Endometrial microvascular endothelial cells (primary cell): ENCODE data around the gene KIF26B. TPM values are rescaled to one million over a fixed set of nuclear protein-coding genes. Genes with fewer than 3 reads are reported as not detected.
"Not testable (repeated sequence)": the region's sequence is repeated elsewhere in the genome, so short reads cannot be mapped to it uniquely, and the experiment has no call there.

Source experiments
- in situ Hi-C: cut with HindIII; loops from 2 replicates; pipeline ENCODE4 v1.10.0; 2017; ENCODE audit warnings: low sequenced_read_pairs, low pct_unique_long_range_greater_than_20kb; ENCODE audit errors: inconsistent ontology term
- total RNA-seq: library from RNA; depleted of rRNA; stranded (reverse); fragments of >200 nt; gene quantifications from one replicate; pipeline ENCODE4 v1.2.3, GENCODE V29; 2015; ENCODE audit errors: inconsistent ontology term

KIF26B gene
- total RNA-seq, 1 donor from 2014 or later = not detected

GRCh38 chr1:245728035-245728434 is 573.2 kb downstream of the KIF26B start:
- in situ Hi-C loops = not testable (repeated sequence)

GRCh38 chr1:245730801-245731200 is 576.0 kb downstream of the KIF26B start:
- in situ Hi-C loops = no loop called here

DNA sequence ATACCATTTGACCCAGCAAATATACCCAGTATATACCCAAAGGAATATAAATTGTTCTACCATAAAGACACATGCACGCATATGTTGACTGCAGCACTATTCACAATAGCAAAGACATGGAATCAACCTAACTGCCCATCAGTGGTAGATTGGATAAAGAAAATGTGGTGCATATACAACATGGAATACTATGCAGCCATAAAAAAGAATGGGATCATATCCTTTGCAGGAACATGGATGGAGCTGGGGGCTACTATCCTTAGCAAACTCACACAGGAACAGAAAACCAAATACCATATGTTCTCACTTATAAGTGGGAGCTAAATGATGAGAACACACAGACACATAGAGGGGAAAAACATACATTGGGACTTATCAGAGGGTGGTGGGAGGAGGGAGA is 585.6 kb downstream of the KIF26B start:
- in situ Hi-C loops = not testable (repeated sequence)

DNA sequence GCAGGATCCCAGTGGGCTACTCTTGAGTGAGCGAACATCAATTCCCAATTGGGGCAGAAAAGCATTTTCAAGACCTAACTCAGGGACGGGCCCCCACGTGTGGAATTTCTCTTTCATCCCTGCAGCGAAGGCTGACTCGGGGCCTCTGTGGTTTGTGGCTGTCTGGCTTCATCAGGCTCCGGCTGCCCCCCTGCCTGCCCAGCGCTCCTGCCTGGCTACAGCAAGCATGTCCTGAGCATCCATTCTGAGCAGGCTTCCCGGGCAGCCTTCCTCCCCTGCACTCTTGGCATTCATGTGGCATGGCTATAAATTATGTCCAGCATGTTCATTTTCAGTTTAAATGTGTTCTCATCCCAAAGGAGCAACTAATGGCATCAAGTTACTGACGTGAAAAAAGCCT is 588.1 kb downstream of the KIF26B start:
- in situ Hi-C loops = no loop called here

- in situ Hi-C loops = no loop called here
These were observed 593.5 kb downstream of the KIF26B start for GRCh38 chr1:245748240-245748639.

GRCh38 chr1:245748646-245749045 is 593.9 kb downstream of the KIF26B start:
- in situ Hi-C loops = no loop called here

DNA sequence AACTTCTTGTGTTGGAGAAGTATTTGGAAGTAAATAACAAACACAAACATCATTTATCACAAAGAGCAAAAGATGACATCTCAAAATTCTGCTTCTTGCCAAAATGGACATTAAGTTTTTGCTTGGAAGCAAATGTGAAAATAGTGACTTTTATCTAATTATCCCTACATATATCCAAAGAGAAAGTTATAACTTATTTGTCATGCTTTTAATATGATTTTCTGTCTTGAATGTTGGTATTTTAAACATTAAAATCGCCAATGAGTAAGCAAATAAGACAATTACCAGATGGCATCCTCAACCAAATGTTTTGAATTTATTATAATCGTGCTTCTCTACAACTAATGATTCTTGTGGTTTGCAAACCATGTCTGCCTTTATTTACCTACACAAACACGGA is 594.3 kb downstream of the KIF26B start:
- in situ Hi-C loops = no loop called here

DNA sequence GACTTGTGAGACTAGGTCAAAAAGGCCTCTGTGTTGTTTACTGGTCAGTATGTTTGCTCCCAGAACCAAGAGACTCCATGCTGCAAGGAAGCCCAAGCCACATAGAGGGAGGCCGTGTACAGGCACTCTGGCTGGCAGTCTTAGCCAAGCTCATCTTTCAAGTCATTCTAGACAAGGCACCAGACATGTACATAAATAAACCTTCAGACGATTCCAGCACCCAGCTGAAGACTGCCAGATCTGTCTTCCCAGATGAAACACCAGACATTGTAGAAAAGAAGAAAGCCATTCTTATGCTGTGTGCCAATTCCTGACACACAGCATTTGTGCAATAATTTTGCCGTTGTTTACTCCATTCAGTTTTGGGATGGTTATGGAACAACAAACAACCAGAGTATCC is 595.5 kb downstream of the KIF26B start:
- in situ Hi-C loops = no loop called here

- in situ Hi-C loops = no loop called here
These were observed 596.3 kb downstream of the KIF26B start for GRCh38 chr1:245751116-245751515.

- in situ Hi-C loops = no loop called here
These were observed 597.1 kb downstream of the KIF26B start for GRCh38 chr1:245751726-245752470.

GRCh38 chr1:245752561-245752960 is 597.8 kb downstream of the KIF26B start:
- in situ Hi-C loops = no loop called here

GRCh38 chr1:245753807-245754206 is 599.0 kb downstream of the KIF26B start:
- in situ Hi-C loops = no loop called here

DNA sequence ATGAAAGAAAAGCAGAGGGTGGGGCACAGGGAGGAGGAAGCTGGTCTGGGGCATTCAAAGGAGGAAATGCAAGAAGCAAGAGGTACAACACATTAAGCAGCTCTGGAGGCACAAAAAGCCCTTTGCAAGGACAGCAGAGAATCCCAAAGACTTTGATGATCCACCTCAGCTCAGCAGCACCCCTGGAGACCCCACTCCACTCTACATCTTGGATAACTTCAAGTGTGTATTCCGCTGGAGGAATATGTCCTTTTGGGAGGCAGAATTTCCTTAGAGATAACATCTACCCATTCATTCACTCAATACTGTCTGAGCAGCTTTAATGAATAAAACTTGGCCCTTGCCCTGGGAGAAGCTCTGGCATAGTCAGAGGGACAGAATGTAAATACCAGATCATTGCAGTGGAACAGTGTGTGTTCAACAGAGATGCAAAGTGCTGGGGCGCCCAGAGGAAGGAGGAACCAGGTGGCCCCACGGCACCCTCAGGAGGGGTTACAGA is 599.7 kb downstream of the KIF26B start:
- in situ Hi-C loops = no loop called here
